ENCODE data around the gene PDIA4. TPM values are rescaled to one million over a fixed set of nuclear protein-coding genes. Genes with fewer than 3 reads are reported as not detected.

PDIA4 gene
- total RNA-seq, 3 donors from 2014 or later (not counting 1 experiment from before 2014, with no cell fraction given), result 54.0 to 82.0 (median 62.7) TPM

Other genes starting within 250 kb of the PDIA4 start
- gene EZH2, start 144.2 kb downstream of the PDIA4 start, total RNA-seq, result 10 to 100 TPM; 33.4 to 42.7 (median 35.8) TPM
- gene ZNF786, start 62.2 kb upstream of the PDIA4 start, total RNA-seq, result 1 to 10 TPM; 3.2 to 9.1 (median 4.6) TPM
- gene ZNF425, start 97.8 kb upstream of the PDIA4 start, total RNA-seq, result 1 to 10 TPM; 1.2 to 1.7 (median 1.4) TPM
- 10 to 100 TPM; 14.8 to 18.5 (median 18.5) TPM for gene ZNF398, start 118.9 kb upstream of the PDIA4 start, total RNA-seq
- 10 to 100 TPM; 22.2 to 29.9 (median 26.0) TPM for gene ZNF282, start 167.0 kb upstream of the PDIA4 start, total RNA-seq
- gene ZNF212, start 211.1 kb upstream of the PDIA4 start, total RNA-seq, result 10 to 100 TPM; 11.2 to 23.7 (median 17.0) TPM
- gene ZNF783, start 233.7 kb upstream of the PDIA4 start, total RNA-seq, result 10 to 100 TPM; 24.0 to 29.8 (median 28.3) TPM

Data from natural killer cell (primary cell).